EL (cell line): Measurements from ENCODE around the gene GNG12.

Source experiments
- DNase-seq: peaks from one replicate; pipeline ENCODE4 v3.0.0-alpha.2; 2016

GNG12 gene

GRCh38 chr1:67812226-67812625 is 21.0 kb downstream of the GNG12 start:
- no peak for DNase-seq

GRCh38 chr1:67811781-67812180 is 21.5 kb downstream of the GNG12 start:
- DNase-seq = no peak

GRCh38 chr1:67809887-67810286 is 23.4 kb downstream of the GNG12 start:
- no peak for DNase-seq

GRCh38 chr1:67807282-67807681 is 26.0 kb downstream of the GNG12 start:
- DNase-seq = no peak

- DNase-seq = no peak
These were observed 28.6 kb downstream of the GNG12 start for GRCh38 chr1:67804710-67805109.

- peak; percentile 40 for DNase-seq
These were observed 29.6 kb downstream of the GNG12 start for GRCh38 chr1:67803380-67804279.

GRCh38 chr1:67802565-67802964 is 30.7 kb downstream of the GNG12 start:
- no peak for DNase-seq

- peak; percentile 77 for DNase-seq
These were observed 31.4 kb downstream of the GNG12 start for GRCh38 chr1:67801903-67802302.

GRCh38 chr1:67795179-67795912 is 37.9 kb downstream of the GNG12 start:
- no peak for DNase-seq

- peak; percentile 87 for DNase-seq
These were observed 39.7 kb downstream of the GNG12 start for GRCh38 chr1:67793562-67793961.

GRCh38 chr1:67792741-67793458 is 40.4 kb downstream of the GNG12 start:
- no peak for DNase-seq

- peak; percentile 95 for DNase-seq
These were observed 41.2 kb downstream of the GNG12 start for GRCh38 chr1:67792103-67792502.

- DNase-seq = peak; percentile 98
These were observed 41.6 kb downstream of the GNG12 start for GRCh38 chr1:67791686-67792085.

- no peak for DNase-seq
These were observed 42.0 kb downstream of the GNG12 start for GRCh38 chr1:67791261-67791660.

GRCh38 chr1:67790201-67790692 is 43.0 kb downstream of the GNG12 start:
- DNase-seq = no peak

- DNase-seq = no peak
These were observed 43.7 kb downstream of the GNG12 start for GRCh38 chr1:67789551-67789950.

GRCh38 chr1:67788904-67789303 is 44.4 kb downstream of the GNG12 start:
- DNase-seq = no peak

- DNase-seq = no peak
These were observed 45.0 kb downstream of the GNG12 start for GRCh38 chr1:67788238-67788790.

GRCh38 chr1:67787746-67788145 is 45.5 kb downstream of the GNG12 start:
- DNase-seq = peak; percentile 50

- DNase-seq = peak; percentile 22
These were observed 47.2 kb downstream of the GNG12 start for GRCh38 chr1:67785847-67786753.

GRCh38 chr1:67784545-67785186 is 48.6 kb downstream of the GNG12 start:
- no peak for DNase-seq
